ENCODE data around the gene FASN.

DNA sequence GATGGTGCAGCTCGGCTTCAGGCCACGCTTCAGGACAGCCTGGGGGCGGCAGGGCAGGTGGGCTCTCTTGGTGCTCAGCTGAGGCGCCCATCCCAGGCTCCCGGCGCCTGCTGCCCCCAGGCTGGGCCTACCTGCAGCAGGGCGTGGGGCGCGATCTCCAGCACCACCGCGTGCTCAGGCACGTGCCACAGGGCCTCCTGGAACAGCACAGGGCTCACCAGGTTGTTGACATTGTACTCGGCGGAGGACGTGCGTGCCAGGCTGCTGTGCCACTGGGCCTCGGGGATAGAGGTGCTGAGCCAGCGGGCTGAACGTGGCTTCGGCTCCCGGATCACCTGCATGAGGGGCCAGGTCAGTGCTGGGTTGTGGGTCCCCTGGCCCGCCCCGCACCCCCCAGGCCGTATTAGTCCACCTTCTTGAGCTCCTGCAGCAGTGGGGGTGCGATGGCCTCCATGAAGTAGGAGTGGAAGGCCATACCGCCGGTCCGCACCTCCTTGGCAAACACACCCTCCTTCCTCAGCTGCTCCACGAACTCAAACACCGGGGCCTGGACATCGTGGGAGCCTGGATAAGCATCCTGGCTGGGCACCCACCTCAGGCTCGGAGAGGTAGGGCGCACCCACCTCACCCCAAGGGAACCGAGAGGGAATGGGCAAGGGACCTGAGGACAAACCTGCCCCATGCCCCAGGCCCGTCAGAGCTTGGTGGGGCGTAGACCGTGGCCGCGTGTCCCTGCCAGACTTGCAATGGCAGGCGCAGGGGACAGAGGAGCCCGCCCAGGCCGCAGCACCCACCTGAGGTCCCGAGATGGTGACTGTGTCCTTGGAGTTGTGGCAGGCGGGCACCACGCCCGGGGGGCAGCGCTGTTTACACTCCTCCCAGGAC is 9.0 kb downstream of the FASN start:
- TF ChIP-seq, protein P1, sequence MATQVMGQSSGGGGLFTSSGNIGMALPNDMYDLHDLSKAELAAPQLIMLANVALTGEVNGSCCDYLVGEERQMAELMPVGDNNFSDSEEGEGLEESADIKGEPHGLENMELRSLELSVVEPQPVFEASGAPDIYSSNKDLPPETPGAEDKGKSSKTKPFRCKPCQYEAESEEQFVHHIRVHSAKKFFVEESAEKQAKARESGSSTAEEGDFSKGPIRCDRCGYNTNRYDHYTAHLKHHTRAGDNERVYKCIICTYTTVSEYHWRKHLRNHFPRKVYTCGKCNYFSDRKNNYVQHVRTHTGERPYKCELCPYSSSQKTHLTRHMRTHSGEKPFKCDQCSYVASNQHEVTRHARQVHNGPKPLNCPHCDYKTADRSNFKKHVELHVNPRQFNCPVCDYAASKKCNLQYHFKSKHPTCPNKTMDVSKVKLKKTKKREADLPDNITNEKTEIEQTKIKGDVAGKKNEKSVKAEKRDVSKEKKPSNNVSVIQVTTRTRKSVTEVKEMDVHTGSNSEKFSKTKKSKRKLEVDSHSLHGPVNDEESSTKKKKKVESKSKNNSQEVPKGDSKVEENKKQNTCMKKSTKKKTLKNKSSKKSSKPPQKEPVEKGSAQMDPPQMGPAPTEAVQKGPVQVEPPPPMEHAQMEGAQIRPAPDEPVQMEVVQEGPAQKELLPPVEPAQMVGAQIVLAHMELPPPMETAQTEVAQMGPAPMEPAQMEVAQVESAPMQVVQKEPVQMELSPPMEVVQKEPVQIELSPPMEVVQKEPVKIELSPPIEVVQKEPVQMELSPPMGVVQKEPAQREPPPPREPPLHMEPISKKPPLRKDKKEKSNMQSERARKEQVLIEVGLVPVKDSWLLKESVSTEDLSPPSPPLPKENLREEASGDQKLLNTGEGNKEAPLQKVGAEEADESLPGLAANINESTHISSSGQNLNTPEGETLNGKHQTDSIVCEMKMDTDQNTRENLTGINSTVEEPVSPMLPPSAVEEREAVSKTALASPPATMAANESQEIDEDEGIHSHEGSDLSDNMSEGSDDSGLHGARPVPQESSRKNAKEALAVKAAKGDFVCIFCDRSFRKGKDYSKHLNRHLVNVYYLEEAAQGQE (IDR thresholded peaks at IDR 0.05) = no peak
- TF ChIP-seq JUNB (IDR thresholded peaks at IDR 0.05) = no peak

Measured in A549 (cell line).